H9 (cell line): ENCODE data around the gene TEX53. TPM values are rescaled to one million over a fixed set of nuclear protein-coding genes. Genes with fewer than 3 reads are reported as not detected.
A peak's percentile ranks its signal among the peaks of the same experiment; 100 is the strongest.

Source experiments
- DNase-seq: peaks from one replicate; pipeline ENCODE4 v3.0.0-alpha.2; 2017
- H2AFZ ChIP-seq: one replicate; pipeline ENCODE4 v1.6.1; 2013; ENCODE audit warnings: mild to moderate bottlenecking, low read length, control low read depth, moderate library complexity
- H2AK5ac ChIP-seq: 2 replicates; pipeline ENCODE4 v1.6.1; 2013; ENCODE audit warnings: low read length, control low read depth, mixed read lengths; ENCODE audit not compliant: insufficient read length
- H2BK120ac ChIP-seq: one replicate; pipeline ENCODE4 v1.6.1; 2013; ENCODE audit warnings: low read depth, mild to moderate bottlenecking, low read length, control low read depth, inconsistent platforms; ENCODE audit not compliant: poor library complexity, severe bottlenecking
- H2BK12ac ChIP-seq: 2 replicates; pipeline ENCODE4 v1.6.1; 2013; ENCODE audit warnings: low read length, control low read depth, mixed read lengths, low read depth; ENCODE audit not compliant: insufficient read length
- H2BK15ac ChIP-seq: 2 replicates; pipeline ENCODE4 v1.6.1; 2013; ENCODE audit warnings: low read depth, low read length, control low read depth
- H2BK20ac ChIP-seq: one replicate; pipeline ENCODE4 v1.6.1; 2013; ENCODE audit warnings: low read depth, mild to moderate bottlenecking, low read length, control low read depth, inconsistent platforms; ENCODE audit not compliant: poor library complexity, severe bottlenecking
- H2BK5ac ChIP-seq: 2 replicates; pipeline ENCODE4 v1.6.1; 2013; ENCODE audit warnings: low read length, control low read depth, mixed read lengths; ENCODE audit not compliant: insufficient read length
- H3K14ac ChIP-seq: 2 replicates; pipeline ENCODE4 v1.6.1; 2013; ENCODE audit warnings: low read length, control low read depth; ENCODE audit not compliant: insufficient read depth
- H3K18ac ChIP-seq: 2 replicates; pipeline ENCODE4 v1.6.1; 2013; ENCODE audit warnings: low read depth, mild to moderate bottlenecking, mixed read lengths, low read length, control low read depth; ENCODE audit not compliant: insufficient read length
- H3K23ac ChIP-seq: 2 replicates; pipeline ENCODE4 v1.6.1; 2013; ENCODE audit warnings: low read length, control low read depth, mixed read lengths, low read depth; ENCODE audit not compliant: insufficient read length
- H3K23me2 ChIP-seq: 2 replicates; pipeline ENCODE4 v1.6.1; 2013; ENCODE audit warnings: low read depth, mild to moderate bottlenecking, mixed read lengths, low read length, control low read depth; ENCODE audit not compliant: insufficient read length, poor library complexity, severe bottlenecking
- H3K27ac ChIP-seq: 2 replicates; pipeline ENCODE4 v1.5.1; 2013; ENCODE audit warnings: low read length, control low read depth, mixed read lengths, low read depth; ENCODE audit not compliant: insufficient read length
- H3K27me3 ChIP-seq: 2 replicates; pipeline ENCODE4 v1.6.1; 2013; ENCODE audit warnings: low read length, control low read depth, inconsistent platforms; ENCODE audit not compliant: insufficient read depth
- H3K4ac ChIP-seq: 2 replicates; pipeline ENCODE4 v1.6.1; 2013; ENCODE audit warnings: low read depth, mild to moderate bottlenecking, control low read depth, inconsistent platforms, low read length, moderate library complexity
- H3K4me1 ChIP-seq: 2 replicates; pipeline ENCODE4 v1.6.1; 2013; ENCODE audit warnings: low read length, control low read depth, inconsistent platforms; ENCODE audit not compliant: insufficient read depth
- H3K4me2 ChIP-seq: 2 replicates; pipeline ENCODE4 v1.6.1; 2013; ENCODE audit warnings: low read length, control low read depth, mixed read lengths; ENCODE audit not compliant: insufficient read length, insufficient read depth
- H3K56ac ChIP-seq: 2 replicates; pipeline ENCODE4 v1.6.1; 2013; ENCODE audit warnings: low read depth, mild to moderate bottlenecking, mixed read lengths, low read length, control low read depth; ENCODE audit not compliant: insufficient read length
- H3K79me1 ChIP-seq: 2 replicates; pipeline ENCODE4 v1.6.1; 2013; ENCODE audit warnings: low read depth, mild to moderate bottlenecking, moderate library complexity, low read length, control low read depth, inconsistent platforms; ENCODE audit not compliant: insufficient read depth, poor library complexity, severe bottlenecking
- H3K79me2 ChIP-seq: 2 replicates; pipeline ENCODE4 v1.6.1; 2013; ENCODE audit warnings: low read length, control low read depth, inconsistent platforms; ENCODE audit not compliant: insufficient read depth
- H3K9ac ChIP-seq: 2 replicates; pipeline ENCODE4 v1.6.1; 2013; ENCODE audit warnings: low read length, control low read depth, mixed read lengths; ENCODE audit not compliant: insufficient read length; ENCODE audit errors: extremely low read depth
- H3K9me3 ChIP-seq: one replicate; pipeline ENCODE4 v1.6.1; 2013; ENCODE audit warnings: low read depth, low read length, inconsistent platforms; ENCODE audit not compliant: control insufficient read depth
- H3T11ph ChIP-seq: one replicate; pipeline ENCODE4 v1.6.1; 2013; ENCODE audit warnings: mild to moderate bottlenecking, low read length, control low read depth, inconsistent platforms
- H4K20me1 ChIP-seq: one replicate; pipeline ENCODE4 v1.6.1; 2013; ENCODE audit not compliant: control insufficient read depth, insufficient read length, insufficient read depth
- H4K5ac ChIP-seq: 2 replicates; pipeline ENCODE4 v1.6.1; 2013; ENCODE audit warnings: low read depth, mild to moderate bottlenecking, mixed read lengths, low read length, control low read depth; ENCODE audit not compliant: insufficient read length
- H4K8ac ChIP-seq: replicated peaks from 2 replicates; pipeline ENCODE4 v1.6.1; 2013; ENCODE audit warnings: low read length, control low read depth, mixed read lengths, low read depth; ENCODE audit not compliant: insufficient read length
- H4K91ac ChIP-seq: 2 replicates; pipeline ENCODE4 v1.6.1; 2013; ENCODE audit warnings: low read depth, mild to moderate bottlenecking, moderate library complexity, mixed read lengths, low read length, control low read depth; ENCODE audit not compliant: insufficient read length
- H3K27ac Mint-ChIP-seq, 3 experiments: 2 replicates in 2 of 3; 3 replicates in 1 of 3; pipeline ENCODE4 v1.8.0; 2020 to 2021; ENCODE audit warnings: mixed read lengths in 3 of 3, mild to moderate bottlenecking in 1 of 3, moderate library complexity in 1 of 3
- H3K27me3 Mint-ChIP-seq: 2 replicates; pipeline ENCODE4 v1.8.0; 2021; ENCODE audit warnings: low read depth, mild to moderate bottlenecking, moderate library complexity, mixed read lengths
- H3K36me3 Mint-ChIP-seq, 3 experiments: 2 replicates in 2 of 3; 3 replicates in 1 of 3; pipeline ENCODE4 v1.8.0; 2020 to 2021; ENCODE audit warnings: low read depth in 3 of 3, mixed read lengths in 3 of 3; ENCODE audit not compliant: insufficient read depth in 1 of 3
- H3K4me1 Mint-ChIP-seq, 2 experiments: 2 replicates each; pipeline ENCODE4 v1.8.0; 2020; ENCODE audit warnings: mixed read lengths in 2 of 2
- H3K4me3 Mint-ChIP-seq, 2 experiments: 2 replicates in 1 of 2; 3 replicates in 1 of 2; pipeline ENCODE4 v1.8.0; 2020 to 2021; ENCODE audit warnings: mild to moderate bottlenecking in 2 of 2, mixed read lengths in 2 of 2, moderate library complexity in 1 of 2
- H3K9me3 Mint-ChIP-seq, 2 experiments: 2 replicates in 1 of 2; 3 replicates in 1 of 2; pipeline ENCODE4 v1.8.0; 2020; ENCODE audit warnings: mild to moderate bottlenecking in 2 of 2, mixed read lengths in 2 of 2, moderate library complexity in 1 of 2
- WGBS: extraction: QIAGEN DNeasy Blood & Tissue Kit; methylation state at CpG from one replicate; pipeline ENCODE4 v1.1.7; 2013; ENCODE audit warnings: missing lambda C conversion rate, low lambda C conversion rate, mixed read lengths; ENCODE audit not compliant: insufficient read length; ENCODE audit errors: extremely low coverage; 5-methylcytosine and 5-hydroxymethylcytosine counted together
- total RNA-seq: library from RNA; stranded (reverse); gene quantifications from 2 replicates; pipeline ENCODE4 v1.2.1, GENCODE V29; 2021
- TF ChIP-seq, protein P1 (sequence below): fragments of 200-600 bp; sonication (generic); conservative IDR thresholded peaks from 3 replicates; pipeline ENCODE4 v1.8.0; 2021; ENCODE audit warnings: antibody characterized with exemption, mild to moderate bottlenecking

TEX53 gene
- total RNA-seq, 1 experiment from 2014 or later: not detected

DNA sequence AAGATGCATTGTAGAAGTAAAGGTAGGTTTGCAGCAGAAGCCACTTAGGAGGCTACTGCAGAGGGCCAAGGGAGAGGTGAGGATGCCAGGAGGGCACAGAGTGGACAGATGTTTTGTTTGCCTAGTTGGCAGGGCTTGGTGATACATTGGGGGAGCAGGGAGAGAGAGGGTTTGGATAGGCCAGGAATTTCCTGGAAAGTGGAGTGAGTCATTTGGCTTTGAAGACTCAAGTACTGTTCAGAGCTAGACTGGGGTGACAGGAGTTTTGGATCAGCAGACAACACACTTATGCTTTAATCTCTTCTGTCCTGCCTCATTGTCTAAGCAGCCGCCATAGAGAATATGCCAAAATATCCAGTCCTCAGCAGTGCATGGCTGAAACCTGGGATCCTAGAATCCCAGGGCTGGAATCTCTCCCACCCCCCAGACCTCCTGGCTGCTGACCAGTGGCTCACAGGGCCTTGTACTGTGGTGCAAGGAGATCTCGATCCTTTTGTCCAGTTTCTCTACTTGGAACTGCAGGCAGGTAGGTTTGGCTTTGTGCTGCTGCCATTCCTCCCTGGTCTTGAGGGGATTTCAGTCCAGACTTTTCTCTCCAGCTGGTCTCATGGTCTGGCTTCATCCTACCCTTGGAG is 35.5 kb downstream of the TEX53 start:
- no peak overlapping the region for H2BK120ac ChIP-seq
- peak overlapping the region in 2 of 3 experiments; percentile 38 to 66; a peak in 5 of 7 replicates for H3K27ac Mint-ChIP-seq
- no peak overlapping the region for H2AK5ac ChIP-seq
- no peak overlapping the region for H2BK20ac ChIP-seq
- H3K4me2 ChIP-seq: no peak overlapping the region
- no peak overlapping the region for H2BK15ac ChIP-seq
- DNase-seq: no peak
- H3K79me1 ChIP-seq: no peaks in the 10 kb centered on the region
- H3K56ac ChIP-seq: no peak overlapping the region
- no peaks in the 10 kb centered on the region for H3K9me3 ChIP-seq
- no peak overlapping the region for H4K91ac ChIP-seq
- no CpG with 5 or more reads among the region's 2 CpGs for WGBS
- no peak overlapping the region for H2BK5ac ChIP-seq
- H3T11ph ChIP-seq: no peak overlapping the region
- H3K9me3 Mint-ChIP-seq: no peaks in the 10 kb centered on the region
- H4K5ac ChIP-seq: no peak overlapping the region
- peaks cover 4 to 26% (median 13%) of the 10 kb centered on the region in 3 experiments; a peak in 6 of 7 replicates for H3K36me3 Mint-ChIP-seq
- no peak overlapping the region for H3K14ac ChIP-seq
- H3K18ac ChIP-seq: no peak overlapping the region
- no peak overlapping the region for H3K4ac ChIP-seq
- H3K23ac ChIP-seq: no peak overlapping the region
- no peaks in the 10 kb centered on the region for H4K20me1 ChIP-seq
- H3K4me1 Mint-ChIP-seq: no peaks in the 10 kb centered on the region
- no peak overlapping the region for H2BK12ac ChIP-seq
- no peak overlapping the region for H3K9ac ChIP-seq
- H3K4me3 Mint-ChIP-seq: no peak overlapping the region
- H3K4me1 ChIP-seq: no peaks in the 10 kb centered on the region
- H4K8ac ChIP-seq: no peak overlapping the region
- H2AFZ ChIP-seq: no peak overlapping the region
- TF ChIP-seq, protein P1, sequence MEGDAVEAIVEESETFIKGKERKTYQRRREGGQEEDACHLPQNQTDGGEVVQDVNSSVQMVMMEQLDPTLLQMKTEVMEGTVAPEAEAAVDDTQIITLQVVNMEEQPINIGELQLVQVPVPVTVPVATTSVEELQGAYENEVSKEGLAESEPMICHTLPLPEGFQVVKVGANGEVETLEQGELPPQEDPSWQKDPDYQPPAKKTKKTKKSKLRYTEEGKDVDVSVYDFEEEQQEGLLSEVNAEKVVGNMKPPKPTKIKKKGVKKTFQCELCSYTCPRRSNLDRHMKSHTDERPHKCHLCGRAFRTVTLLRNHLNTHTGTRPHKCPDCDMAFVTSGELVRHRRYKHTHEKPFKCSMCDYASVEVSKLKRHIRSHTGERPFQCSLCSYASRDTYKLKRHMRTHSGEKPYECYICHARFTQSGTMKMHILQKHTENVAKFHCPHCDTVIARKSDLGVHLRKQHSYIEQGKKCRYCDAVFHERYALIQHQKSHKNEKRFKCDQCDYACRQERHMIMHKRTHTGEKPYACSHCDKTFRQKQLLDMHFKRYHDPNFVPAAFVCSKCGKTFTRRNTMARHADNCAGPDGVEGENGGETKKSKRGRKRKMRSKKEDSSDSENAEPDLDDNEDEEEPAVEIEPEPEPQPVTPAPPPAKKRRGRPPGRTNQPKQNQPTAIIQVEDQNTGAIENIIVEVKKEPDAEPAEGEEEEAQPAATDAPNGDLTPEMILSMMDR: no peak
- no peaks in the 10 kb centered on the region for H3K27me3 Mint-ChIP-seq
- H3K23me2 ChIP-seq: no peaks in the 10 kb centered on the region
- H3K27ac ChIP-seq: no peak overlapping the region
- no peaks in the 10 kb centered on the region for H3K27me3 ChIP-seq
- no peaks in the 10 kb centered on the region for H3K79me2 ChIP-seq
